Umbilical cord (tissue), 2 donors: ENCODE results near the gene GAK. TPM values are rescaled to one million over a fixed set of nuclear protein-coding genes. Genes with fewer than 3 reads are reported as not detected.
"Not testable (repeated sequence)": the region's sequence is repeated elsewhere in the genome, so short reads cannot be mapped to it uniquely, and the experiment has no call there.

Source experiments
- DNase-seq: peaks from one replicate; pipeline ENCODE4 v3.0.0-alpha.2; 2015; ENCODE audit warnings: low spot score
- total RNA-seq: library from RNA; depleted of rRNA; stranded (reverse); fragments of >200 nt; gene quantifications from one replicate; pipeline ENCODE4 v1.2.3, GENCODE V29; 2014; ENCODE audit warnings: low replicate concordance; ENCODE audit not compliant: insufficient read depth

Gene GAK
- total RNA-seq, 1 donor from 2014 or later = 51.5 TPM

GRCh38 chr4:952881-953573 is 20.9 kb upstream of the GAK start:
- no peak for DNase-seq

- DNase-seq = no peak
Observed at GRCh38 chr4:951594-952468, 19.7 kb upstream of the GAK start.

GRCh38 chr4:951186-951585 is 19.1 kb upstream of the GAK start:
- DNase-seq = no peak

- no peak for DNase-seq
Observed at GRCh38 chr4:950136-951020, 18.3 kb upstream of the GAK start.

GRCh38 chr4:949656-950055 is 17.5 kb upstream of the GAK start:
- DNase-seq = no peak

GRCh38 chr4:948936-949300 is 16.8 kb upstream of the GAK start:
- no peak for DNase-seq

GRCh38 chr4:948101-948935 is 16.2 kb upstream of the GAK start:
- DNase-seq = no peak

GRCh38 chr4:947491-947971 is 15.4 kb upstream of the GAK start:
- no peak for DNase-seq

- DNase-seq = no peak
Observed at GRCh38 chr4:946517-947471, 14.7 kb upstream of the GAK start.

- DNase-seq = no peak
Observed at GRCh38 chr4:946103-946450, 14.0 kb upstream of the GAK start.

- no peak for DNase-seq
Observed at GRCh38 chr4:945274-946102, 13.4 kb upstream of the GAK start.

GRCh38 chr4:939508-939907 is 7.4 kb upstream of the GAK start:
- not testable (repeated sequence) for DNase-seq

GRCh38 chr4:932713-933070 is 576 bp upstream of the GAK start:
- no peak for DNase-seq

GRCh38 chr4:931194-931959 is 739 bp downstream of the GAK start:
- DNase-seq = no peak

- no peak for DNase-seq
Observed at GRCh38 chr4:930827-931193, 1.3 kb downstream of the GAK start.

- DNase-seq = no peak
Observed at GRCh38 chr4:930028-930551, 2.0 kb downstream of the GAK start.

GRCh38 chr4:929096-929765 is 2.9 kb downstream of the GAK start:
- DNase-seq = no peak

- DNase-seq = not testable (repeated sequence)
Observed at GRCh38 chr4:927566-927965, 4.5 kb downstream of the GAK start.
